Measurements from ENCODE around the gene FLCN. TPM values are rescaled to one million over a fixed set of nuclear protein-coding genes. Genes with fewer than 3 reads are reported as not detected.

The FLCN gene
- total RNA-seq, 1 experiment from 2014 or later = 71.6 TPM

DNA sequence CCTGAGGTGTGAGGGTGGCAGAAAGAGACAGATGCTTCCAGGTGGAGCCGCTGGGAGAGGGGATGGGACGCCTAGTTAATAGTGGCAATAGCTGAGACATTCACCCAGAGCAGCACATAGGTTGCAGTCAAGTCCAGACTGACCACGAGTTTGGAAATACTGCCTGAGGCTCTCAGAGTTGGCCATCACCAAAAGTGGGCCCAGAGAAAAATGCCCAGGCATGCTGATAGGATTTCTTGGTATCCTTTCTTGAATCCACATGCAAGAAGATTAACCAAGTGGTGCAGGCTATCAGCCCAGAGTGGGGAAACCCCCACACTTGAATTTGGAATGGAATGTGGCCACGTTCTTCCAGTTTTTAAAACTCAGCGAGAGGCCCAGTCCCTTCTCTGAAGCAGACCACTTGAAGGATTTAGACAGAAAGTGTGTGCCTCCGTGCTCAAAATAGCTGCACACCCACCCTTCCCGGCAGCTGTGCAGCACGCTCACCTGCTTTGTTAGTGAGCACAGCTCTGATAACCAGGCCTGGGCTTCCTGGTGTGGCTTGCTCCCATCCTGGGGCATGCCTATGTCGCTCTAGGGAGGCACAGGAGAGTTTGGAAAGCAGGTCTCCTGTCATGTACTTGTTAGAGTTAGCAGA is 66.5 kb downstream of the FLCN start:
- Histone ChIP-seq H3K36me3 (ENCODE audit: control insufficient read depth, insufficient read depth, low read length) (no peaks in the 10 kb centered on the region), H3K4me3 (ENCODE audit: low read depth in 2 of 2, low read length in 2 of 2) (no peak overlapping the region), H3K27me3 (ENCODE audit: control insufficient read depth, insufficient read depth, low read length) (no peaks in the 10 kb centered on the region), H3K4me1 (ENCODE audit: control insufficient read depth, insufficient read depth, low read length) (no peaks in the 10 kb centered on the region), H3K27ac (ENCODE audit: low read length) (no peak overlapping the region), H3K9me3 (ENCODE audit: control insufficient read depth, insufficient read depth, low read depth, low read length) (no peaks in the 10 kb centered on the region)
- in situ Hi-C loops (cut with HindIII; ENCODE audit: low pct_unique_long_range_greater_than_20kb, low sequenced_read_pairs) = no loop called here
- no peak for ATAC-seq
- CTCF ChIA-PET = no interaction called here
- POLR2A ChIA-PET = interaction anchor here (0.7 kb wide), 1 partner anchor 77 kb away, joined by 4 read pairs; no protein-coding TSS in a partner anchor
- TF ChIP-seq, protein P1, sequence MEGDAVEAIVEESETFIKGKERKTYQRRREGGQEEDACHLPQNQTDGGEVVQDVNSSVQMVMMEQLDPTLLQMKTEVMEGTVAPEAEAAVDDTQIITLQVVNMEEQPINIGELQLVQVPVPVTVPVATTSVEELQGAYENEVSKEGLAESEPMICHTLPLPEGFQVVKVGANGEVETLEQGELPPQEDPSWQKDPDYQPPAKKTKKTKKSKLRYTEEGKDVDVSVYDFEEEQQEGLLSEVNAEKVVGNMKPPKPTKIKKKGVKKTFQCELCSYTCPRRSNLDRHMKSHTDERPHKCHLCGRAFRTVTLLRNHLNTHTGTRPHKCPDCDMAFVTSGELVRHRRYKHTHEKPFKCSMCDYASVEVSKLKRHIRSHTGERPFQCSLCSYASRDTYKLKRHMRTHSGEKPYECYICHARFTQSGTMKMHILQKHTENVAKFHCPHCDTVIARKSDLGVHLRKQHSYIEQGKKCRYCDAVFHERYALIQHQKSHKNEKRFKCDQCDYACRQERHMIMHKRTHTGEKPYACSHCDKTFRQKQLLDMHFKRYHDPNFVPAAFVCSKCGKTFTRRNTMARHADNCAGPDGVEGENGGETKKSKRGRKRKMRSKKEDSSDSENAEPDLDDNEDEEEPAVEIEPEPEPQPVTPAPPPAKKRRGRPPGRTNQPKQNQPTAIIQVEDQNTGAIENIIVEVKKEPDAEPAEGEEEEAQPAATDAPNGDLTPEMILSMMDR (IDR thresholded peaks at IDR 0.05) = no peak
- TF ChIP-seq, protein P2, sequence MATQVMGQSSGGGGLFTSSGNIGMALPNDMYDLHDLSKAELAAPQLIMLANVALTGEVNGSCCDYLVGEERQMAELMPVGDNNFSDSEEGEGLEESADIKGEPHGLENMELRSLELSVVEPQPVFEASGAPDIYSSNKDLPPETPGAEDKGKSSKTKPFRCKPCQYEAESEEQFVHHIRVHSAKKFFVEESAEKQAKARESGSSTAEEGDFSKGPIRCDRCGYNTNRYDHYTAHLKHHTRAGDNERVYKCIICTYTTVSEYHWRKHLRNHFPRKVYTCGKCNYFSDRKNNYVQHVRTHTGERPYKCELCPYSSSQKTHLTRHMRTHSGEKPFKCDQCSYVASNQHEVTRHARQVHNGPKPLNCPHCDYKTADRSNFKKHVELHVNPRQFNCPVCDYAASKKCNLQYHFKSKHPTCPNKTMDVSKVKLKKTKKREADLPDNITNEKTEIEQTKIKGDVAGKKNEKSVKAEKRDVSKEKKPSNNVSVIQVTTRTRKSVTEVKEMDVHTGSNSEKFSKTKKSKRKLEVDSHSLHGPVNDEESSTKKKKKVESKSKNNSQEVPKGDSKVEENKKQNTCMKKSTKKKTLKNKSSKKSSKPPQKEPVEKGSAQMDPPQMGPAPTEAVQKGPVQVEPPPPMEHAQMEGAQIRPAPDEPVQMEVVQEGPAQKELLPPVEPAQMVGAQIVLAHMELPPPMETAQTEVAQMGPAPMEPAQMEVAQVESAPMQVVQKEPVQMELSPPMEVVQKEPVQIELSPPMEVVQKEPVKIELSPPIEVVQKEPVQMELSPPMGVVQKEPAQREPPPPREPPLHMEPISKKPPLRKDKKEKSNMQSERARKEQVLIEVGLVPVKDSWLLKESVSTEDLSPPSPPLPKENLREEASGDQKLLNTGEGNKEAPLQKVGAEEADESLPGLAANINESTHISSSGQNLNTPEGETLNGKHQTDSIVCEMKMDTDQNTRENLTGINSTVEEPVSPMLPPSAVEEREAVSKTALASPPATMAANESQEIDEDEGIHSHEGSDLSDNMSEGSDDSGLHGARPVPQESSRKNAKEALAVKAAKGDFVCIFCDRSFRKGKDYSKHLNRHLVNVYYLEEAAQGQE (IDR thresholded peaks at IDR 0.05; ENCODE audit: insufficient read depth in 1 of 2, low read depth in 2 of 2, low read length in 1 of 2) = no peak
- TF ChIP-seq SIN3A (IDR thresholded peaks at IDR 0.05; ENCODE audit: borderline replicate concordance, insufficient read depth, low read depth, low read length) (no peak), TCF7L2 (IDR thresholded peaks at IDR 0.05; ENCODE audit: low read depth, low read length) (no peak), POLR2AphosphoS5 (IDR thresholded peaks at IDR 0.05; ENCODE audit: low read depth, low read length) (no peak)
- DNase-seq (ENCODE audit: low read depth, low spot score) = no peak
- no TSS peak for BruUV-seq (replicated peaks)
- intact Hi-C loops (cut with micrococcal nuclease; ENCODE audit: unreplicated experiment) = no loop called here

DNA sequence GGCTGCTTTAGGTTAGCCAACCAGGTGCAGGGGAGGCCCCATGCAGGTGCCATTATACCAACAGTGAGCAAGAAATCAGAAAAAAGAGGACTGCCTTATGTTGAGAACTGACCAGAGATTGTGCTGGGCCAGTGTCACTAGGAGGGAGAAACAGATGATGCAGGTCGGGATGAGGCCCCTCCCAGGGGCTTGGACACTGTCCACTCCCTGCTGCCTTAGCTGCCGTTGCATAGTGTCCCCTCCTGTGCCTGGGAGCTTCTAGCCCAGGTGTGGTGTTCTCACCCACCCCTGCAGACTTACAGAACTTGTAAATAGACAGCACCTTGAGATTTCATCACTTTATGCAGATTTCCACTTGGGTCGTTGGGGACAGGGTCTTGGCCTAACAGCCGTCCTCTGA is 67.6 kb downstream of the FLCN start:
- ChIA-PET CTCF (no interaction called here), POLR2A (no interaction called here)
- H3K27ac ChIP-seq (ENCODE audit: low read length) = no peak overlapping the region
- ATAC-seq = no peak
- H3K36me3 ChIP-seq (ENCODE audit: control insufficient read depth, insufficient read depth, low read length) = 0 out of 2 replicates have a peak, but pooled peaks cover 2% of the 10 kb centered on the region
- H3K9me3 ChIP-seq (ENCODE audit: control insufficient read depth, insufficient read depth, low read depth, low read length) = no peaks in the 10 kb centered on the region
- H3K27me3 ChIP-seq (ENCODE audit: control insufficient read depth, insufficient read depth, low read length) = no peaks in the 10 kb centered on the region
- in situ Hi-C loops (cut with HindIII; ENCODE audit: low pct_unique_long_range_greater_than_20kb, low sequenced_read_pairs) = no loop called here
- intact Hi-C loops (cut with micrococcal nuclease; ENCODE audit: unreplicated experiment) = no loop called here
- DNase-seq (ENCODE audit: low read depth, low spot score) = no peak
- no peaks in the 10 kb centered on the region for H3K4me1 ChIP-seq (ENCODE audit: control insufficient read depth, insufficient read depth, low read length)
- H3K4me3 ChIP-seq (ENCODE audit: low read depth in 2 of 2, low read length in 2 of 2) = no peak overlapping the region
- no TSS peak for BruUV-seq (replicated peaks)
- TF ChIP-seq, protein P1 (IDR thresholded peaks at IDR 0.05) = no peak
- TF ChIP-seq SIN3A (IDR thresholded peaks at IDR 0.05; ENCODE audit: borderline replicate concordance, insufficient read depth, low read depth, low read length) = no peak
- TF ChIP-seq, protein P2 (IDR thresholded peaks at IDR 0.05; ENCODE audit: insufficient read depth in 1 of 2, low read depth in 2 of 2, low read length in 1 of 2) = no peak
- no peak for TF ChIP-seq TCF7L2 (IDR thresholded peaks at IDR 0.05; ENCODE audit: low read depth, low read length)
- TF ChIP-seq POLR2AphosphoS5 (IDR thresholded peaks at IDR 0.05; ENCODE audit: low read depth, low read length) = no peak

Measured in Panc1 (cell line).